GM12878 (cell line): ENCODE measurements around the gene CDH4. TPM values are rescaled to one million over a fixed set of nuclear protein-coding genes. Genes with fewer than 3 reads are reported as not detected.

Experiments
- ATAC-seq: fragments of 200-7000 bp; cut with Tn5 transposase; 3 replicates; pipeline ENCODE4 v1.9.1; 2020; ENCODE audit warnings: mild to moderate bottlenecking, moderate library complexity
- BruUV-seq: library from RNA; stranded (reverse); fragments of 400-500 nt; replicated peaks from 2 replicates; lab custom pipeline; 2021; lab: Mats Ljungman, UMichigan
- CTCF ChIA-PET: fragments of 300-600 bp; sonication (Branson Sonifier 250); formaldehyde crosslinking; extraction: SDS; loops from one replicate; lab custom pipeline; 2021; ENCODE audit warnings: inconsistent platforms; lab: Yijun Ruan, JAX
- POLR2A ChIA-PET: fragments of 350-600 bp; formaldehyde crosslinking; extraction: SDS; loops from one replicate; lab custom pipeline; 2021; ENCODE audit warnings: inconsistent platforms; lab: Charles Lee
- RAD21 ChIA-PET: fragments of 300-600 bp; sonication (Branson Sonifier 250); formaldehyde crosslinking; loops from one replicate; lab custom pipeline; 2023; ENCODE audit warnings: antibody characterized with exemption; ENCODE audit not compliant: unreplicated experiment; lab: Charles Lee
- SMC1A ChIA-PET: fragments of 300-600 bp; sonication (Branson Sonifier 250); formaldehyde crosslinking; loops from one replicate; lab custom pipeline; 2023; ENCODE audit not compliant: unreplicated experiment, uncharacterized antibody; lab: Charles Lee
- DNase-seq: peaks from one replicate; pipeline ENCODE4 v3.0.0-alpha.2; 2011; ENCODE audit warnings: low read depth, low spot score
- FAIRE-seq: peaks from 3 replicates; lab custom pipeline; 2011; peaks lifted over from hg19 to GRCh38; lab: Jason Lieb, UNC
- H2AFZ ChIP-seq: 2 replicates; pipeline ENCODE4 v1.6.0; 2011; ENCODE audit warnings: low read depth, low read length, control low read depth; ENCODE audit not compliant: control insufficient read depth
- H3K27ac ChIP-seq: 2 replicates; pipeline ENCODE4 v1.5.1; 2011; ENCODE audit warnings: control low read depth; ENCODE audit not compliant: control insufficient read depth, insufficient read depth
- H3K27me3 ChIP-seq, 2 experiments: replicated peaks in 1 of 2; 2 replicates each; pipeline versions ENCODE4 v1.6.0 to v1.6.1; 2011; ENCODE audit warnings: low read length in 1 of 2; ENCODE audit not compliant: control insufficient read depth in 2 of 2, insufficient read depth in 2 of 2
- H3K36me3 ChIP-seq, 2 experiments: 2 replicates each; pipeline ENCODE4 v1.5.1; 2011; ENCODE audit warnings: low read length in 1 of 2; ENCODE audit not compliant: control insufficient read depth in 2 of 2, insufficient read depth in 2 of 2
- H3K4me1 ChIP-seq: 2 replicates; pipeline ENCODE4 v1.6.1; 2011; ENCODE audit warnings: mild to moderate bottlenecking, low read length, moderate library complexity, mixed read lengths; ENCODE audit not compliant: control insufficient read depth, insufficient read depth
- H3K4me2 ChIP-seq: 2 replicates; pipeline ENCODE4 v1.6.0; 2011; ENCODE audit warnings: control low read depth; ENCODE audit not compliant: control insufficient read depth, insufficient read depth
- H3K4me3 ChIP-seq: fragments of 200-600 bp; sonication (generic); 2 replicates; pipeline ENCODE4 v1.5.1; 2016
- H3K79me2 ChIP-seq: 2 replicates; pipeline ENCODE4 v1.6.0; 2011; ENCODE audit warnings: low read length; ENCODE audit not compliant: control insufficient read depth, insufficient read depth
- H3K9ac ChIP-seq: 2 replicates; pipeline ENCODE4 v1.8.0; 2011; ENCODE audit warnings: low read length, control low read depth, mixed read lengths; ENCODE audit not compliant: control insufficient read depth, insufficient read depth
- H3K9me3 ChIP-seq: replicated peaks from 3 replicates; pipeline ENCODE4 v1.5.1; 2011; ENCODE audit warnings: mild to moderate bottlenecking, low read length; ENCODE audit not compliant: control insufficient read depth, insufficient read depth
- H4K20me1 ChIP-seq: 2 replicates; pipeline ENCODE4 v1.6.0; 2011; ENCODE audit not compliant: control insufficient read depth, insufficient read depth
- BRCA1 ChIP-seq: IDR thresholded peaks from 2 replicates; pipeline ENCODE4 v1.6.1; 2011; ENCODE audit warnings: low read depth, low read length, improper control_type of control experiment
- EGR1 ChIP-seq, 2 experiments: IDR thresholded peaks; 1 replicate in 1 of 2; 2 replicates in 1 of 2; pipeline ENCODE4 v1.6.1; 2011 to 2012; ENCODE audit warnings: low read depth in 2 of 2, low read length in 2 of 2, borderline replicate concordance in 1 of 2, mild to moderate bottlenecking in 1 of 2, moderate library complexity in 1 of 2
- FOXK2 ChIP-seq: fragments of 450-650 bp; IDR thresholded peaks from 2 replicates; pipeline ENCODE4 v1.6.1; 2017; ENCODE audit warnings: mild to moderate bottlenecking, moderate library complexity
- NFYA ChIP-seq: IDR thresholded peaks from 2 replicates; pipeline ENCODE4 v1.6.1; 2011; ENCODE audit warnings: low read depth, mild to moderate bottlenecking, low read length, improper control_type of control experiment, borderline replicate concordance
- SMC3 ChIP-seq: IDR thresholded peaks from 2 replicates; pipeline ENCODE4 v1.6.1; 2011; ENCODE audit warnings: low read length, improper control_type of control experiment, borderline replicate concordance
- TBL1XR1 ChIP-seq: IDR thresholded peaks from 2 replicates; pipeline ENCODE4 v1.6.1; 2012; ENCODE audit warnings: low read depth, low read length, improper control_type of control experiment
- ZBED1 ChIP-seq: IDR thresholded peaks from 2 replicates; pipeline ENCODE4 v1.6.1; 2016; ENCODE audit warnings: borderline replicate concordance
- WGBS: methylation state at CpG from one replicate; pipeline ENCODE4 v1.1.6; 2016; ENCODE audit warnings: low lambda C conversion rate; ENCODE audit not compliant: insufficient replicate concordance, insufficient coverage; ENCODE audit errors: missing lambda C conversion rate; 5-methylcytosine and 5-hydroxymethylcytosine counted together
- in situ Hi-C: fragments of 300-500 bp; cut with MboI; formaldehyde crosslinking; loops from 9 replicates; pipeline ENCODE4 v1.14.3; 2018; ENCODE audit warnings: mixed read lengths
- intact Hi-C: fragments of 100-400 bp; cut with micrococcal nuclease; formaldehyde crosslinking; loops from one replicate; pipeline ENCODE4 v1.14.2; 2022; ENCODE audit not compliant: unreplicated experiment
- polyA plus RNA-seq, 11 experiments: library from polyadenylated mRNA; depleted of rRNA in 4 of 11; unstranded in 6 of 11; stranded (reverse) in 5 of 11; fragments of >200 nt; fragmentation: Nextera tagmentation in 4 of 11; fragmentation: Illumina TruSeq in 1 of 11; extraction: Ambion mirVana in 4 of 11; extraction: Trizol in 1 of 11; gene quantifications; 1 replicate in 1 of 11; 2 replicates in 10 of 11; pipeline versions ENCODE4 v1.2.1 to v1.2.3, GENCODE V29; 2011 to 2016; ENCODE audit warnings: inconsistent platforms in 2 of 11, missing spikeins in 2 of 11, low read depth in 1 of 11
- total RNA-seq, 4 experiments: library from RNA; depleted of rRNA in 3 of 4; stranded (reverse); fragments of >200 nt in 3 of 4; fragmentation: Illumina TruSeq in 1 of 4; extraction: Trizol in 1 of 4; gene quantifications; 2 replicates each; pipeline versions ENCODE4 v1.2.1 to v1.2.3, GENCODE V29; 2013 to 2021

The CDH4 gene
- total and polyA plus RNA-seq, 10 of the 15 experiments (the other 5 are each of a cell fraction or from before 2014, with no cell fraction given), result not detected

DNA sequence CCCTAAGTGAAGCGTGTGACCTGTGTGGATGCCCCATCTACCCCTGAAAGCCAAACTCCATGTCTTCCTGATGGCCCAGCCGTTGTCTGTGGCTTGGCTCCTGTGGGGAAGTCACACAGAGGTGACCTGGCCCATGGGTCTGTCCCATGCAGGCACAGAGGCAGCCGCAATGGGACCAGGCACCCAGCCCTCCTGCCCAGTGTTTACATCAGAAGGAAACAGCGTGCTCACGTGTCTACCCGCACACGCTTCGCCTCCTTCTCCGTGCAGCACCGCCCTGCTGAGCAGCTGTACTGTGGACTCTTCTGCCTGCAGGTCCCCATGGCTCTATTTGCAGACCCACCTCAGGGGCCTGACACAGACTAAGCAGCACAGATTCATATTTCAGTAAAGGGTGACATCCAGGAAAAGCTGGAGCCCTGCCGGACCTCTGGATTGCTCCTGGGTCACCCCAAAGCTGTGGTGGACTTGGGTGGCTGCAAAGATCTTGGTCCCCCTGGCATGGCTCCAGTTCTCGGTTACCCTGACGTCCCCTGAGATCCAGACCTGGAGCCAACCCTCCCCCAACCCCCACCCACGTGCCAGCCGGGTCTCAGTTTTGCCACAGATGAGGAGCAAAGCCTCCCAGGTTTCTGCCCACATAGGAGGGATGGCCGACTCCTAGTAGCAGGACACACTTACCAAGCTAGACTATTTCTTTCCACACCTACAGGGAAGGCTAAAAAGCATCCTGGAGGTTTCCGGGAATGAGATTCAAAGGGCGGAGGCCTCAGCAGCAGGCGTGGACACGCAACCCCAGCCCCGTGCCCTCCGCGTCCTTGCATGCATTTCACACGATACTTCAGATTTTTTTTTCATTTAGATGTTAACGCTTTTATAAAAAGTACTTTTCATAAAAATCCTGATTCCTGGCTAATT lies 120.3 kb downstream of the CDH4 start:
- no peak for ATAC-seq
- BruUV-seq, result no TSS peak

DNA sequence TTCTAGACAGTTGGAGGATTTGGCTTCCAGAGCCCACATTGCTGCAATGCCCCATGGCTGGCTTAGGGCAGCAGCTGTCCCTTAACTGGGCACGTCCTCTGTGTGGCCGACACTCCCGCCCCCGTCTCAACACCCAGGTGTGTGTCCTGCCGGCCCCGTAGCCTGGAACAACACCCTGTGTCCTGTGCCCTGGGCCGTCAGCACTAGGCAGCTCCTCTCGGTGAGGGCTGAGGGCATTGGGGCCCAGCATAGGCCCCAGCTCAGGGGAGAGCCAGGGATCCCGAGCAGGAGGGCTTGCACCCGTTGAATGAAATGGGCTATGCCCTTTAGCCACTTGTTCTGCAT lies 121.0 kb downstream of the CDH4 start:
- ChIA-PET SMC1A (no interaction called here), POLR2A (no interaction called here), CTCF (no interaction called here), RAD21 (no interaction called here)
- DNase-seq (no peak), FAIRE-seq (no peak), ATAC-seq (no peak)
- Histone ChIP-seq H3K79me2 (no peaks in the 10 kb centered on the region), H3K4me1 (no peaks in the 10 kb centered on the region), H3K27me3 (no peaks in the 10 kb centered on the region), H3K27ac (no peak overlapping the region), H3K9ac (no peak overlapping the region), H2AFZ (no peak overlapping the region), H3K9me3 (no peaks in the 10 kb centered on the region; the same call in 2 of the 3 replicates), H3K4me2 (no peak overlapping the region), H3K4me3 (no peak overlapping the region), H3K36me3 (no peaks in the 10 kb centered on the region), H4K20me1 (no peaks in the 10 kb centered on the region)
- intact Hi-C loops, result no loop called here
- TF ChIP-seq BRCA1 (no peak), TBL1XR1 (no peak), FOXK2 (no peak)
- no TSS peak for BruUV-seq
- in situ Hi-C loops, result no loop called here
- WGBS, result 48% methylated on average over 10 of the region's 10 CpGs

More for the DNA sequence above, 120.3 kb downstream of the CDH4 start:
- DNase-seq, result no peak
- no peak overlapping the region for H2AFZ ChIP-seq
- SMC1A ChIA-PET, result no interaction called here
- in situ Hi-C loops, result no loop called here
- RAD21 ChIA-PET, result no interaction called here
- H3K27ac ChIP-seq, result no peak overlapping the region
- no peaks in the 10 kb centered on the region for H4K20me1 ChIP-seq
- no peak for FAIRE-seq
- H3K27me3 ChIP-seq, result no peaks in the 10 kb centered on the region
- no peaks in the 10 kb centered on the region for H3K4me1 ChIP-seq
- TF ChIP-seq SMC3 (no peak), EGR1 (IDR thresholded peaks at IDR 0.05; ENCODE audit: borderline replicate concordance in 1 of 2, low read depth in 2 of 2, low read length in 2 of 2) (no peak), ZBED1 (no peak), NFYA (no peak)
- TF ChIP-seq, all 136 proteins: peak for 0
- Histone ChIP-seq H3K79me2 (no peaks in the 10 kb centered on the region), H3K4me3 (no peak overlapping the region), H3K36me3 (no peaks in the 10 kb centered on the region), H3K4me2 (no peak overlapping the region), H3K9me3 (no peaks in the 10 kb centered on the region; the same call in 2 of the 3 replicates), H3K9ac (no peak overlapping the region)
- ChIA-PET CTCF (no interaction called here), POLR2A (no interaction called here)
- intact Hi-C loops, result no loop called here
- 44% methylated on average over 25 of the region's 25 CpGs for WGBS
